Measurements from ENCODE around the gene ANKRD18B. TPM values are rescaled to one million over a fixed set of nuclear protein-coding genes. Genes with fewer than 3 reads are reported as not detected.

The ANKRD18B gene
- total and polyA plus RNA-seq, 9 of the 15 experiments (the other 6 are each of a cell fraction or from before 2014, with no cell fraction given): 0.43 to 12.6 (median 1.8) TPM

DNA sequence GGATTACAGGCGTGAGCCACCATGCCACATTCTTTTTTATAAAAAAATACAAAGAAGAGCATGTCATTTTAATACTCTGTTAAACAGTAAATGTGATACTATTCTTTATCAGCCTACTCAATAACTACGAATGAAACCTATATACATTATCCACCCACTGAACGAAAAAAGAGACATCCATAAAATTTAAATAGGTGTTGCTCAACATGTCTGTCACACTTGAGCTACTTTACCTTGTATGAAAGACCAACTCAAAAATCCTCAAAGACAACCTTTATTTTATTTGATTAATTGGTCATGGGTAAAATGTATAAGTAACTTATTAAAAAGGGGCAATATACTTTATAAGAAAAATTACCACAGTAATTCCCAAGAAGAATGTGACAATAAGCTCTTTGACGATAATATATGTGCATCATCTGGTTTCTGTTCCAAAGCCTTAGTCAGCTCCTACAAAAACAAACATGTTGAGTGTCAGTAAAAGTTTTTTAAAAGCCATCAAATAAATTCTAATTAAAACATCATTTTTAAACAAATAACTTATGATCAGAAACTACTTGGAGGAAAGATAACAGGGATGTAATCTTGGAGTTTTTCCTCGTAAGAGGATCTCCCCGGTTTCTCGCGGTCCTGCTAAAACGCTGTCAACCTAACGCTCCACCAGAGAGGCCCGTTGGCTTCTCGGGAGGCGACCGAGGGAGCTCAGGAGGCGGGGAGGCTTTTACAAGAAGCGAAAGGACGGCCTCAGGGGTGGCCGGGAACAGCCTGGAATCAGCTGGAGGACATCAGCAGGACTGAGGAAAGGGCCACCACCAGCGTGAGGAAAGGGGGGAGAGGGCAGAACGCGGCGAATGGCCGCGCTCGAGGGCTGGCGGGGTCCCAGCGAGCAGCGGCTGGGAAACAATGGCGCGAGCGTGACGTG, 13.5 kb upstream of the ANKRD18B start (continued):
- TF ChIP-seq TSHZ1 (CRISPR knock-in tag; IDR thresholded peaks at IDR 0.05): no peak
- peak; percentile 73; the same call in 1 of the 2 replicates for TF ChIP-seq TAF7 (tag; IDR thresholded peaks at IDR 0.05)
- TF ChIP-seq NFIC (IDR thresholded peaks at IDR 0.05): peak; percentile 68
- TF ChIP-seq ZNF407 (IDR thresholded peaks at IDR 0.05; ENCODE audit: low read depth): no peak
- TF ChIP-seq, protein P1, sequence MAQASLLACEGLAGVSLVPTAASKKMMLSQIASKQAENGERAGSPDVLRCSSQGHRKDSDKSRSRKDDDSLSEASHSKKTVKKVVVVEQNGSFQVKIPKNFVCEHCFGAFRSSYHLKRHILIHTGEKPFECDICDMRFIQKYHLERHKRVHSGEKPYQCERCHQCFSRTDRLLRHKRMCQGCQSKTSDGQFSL (CRISPR knock-in tag; IDR thresholded peaks at IDR 0.05): no peak
- TF ChIP-seq, protein P1 (tag; IDR thresholded peaks at IDR 0.05): no peak
- TF ChIP-seq SIN3B (IDR thresholded peaks at IDR 0.05; ENCODE audit: low read depth): no peak
- TF ChIP-seq MXI1 (IDR thresholded peaks at IDR 0.05; ENCODE audit: low read depth, low read length): no peak
- no peak for TF ChIP-seq RFX7 (CRISPR knock-in tag; IDR thresholded peaks at IDR 0.05)
- TF ChIP-seq NEUROD1 (IDR thresholded peaks at IDR 0.05; ENCODE audit: borderline replicate concordance, low read depth, low read length, partially characterized antibody): no peak
- TF ChIP-seq ZNF175 (CRISPR knock-in tag; IDR thresholded peaks at IDR 0.05; ENCODE audit: low read depth): no peak
- no peak for TF ChIP-seq CHCHD3 (CRISPR knock-in tag; IDR thresholded peaks at IDR 0.05)
- no peak for TF ChIP-seq ZNF561 (CRISPR knock-in tag; conservative IDR thresholded peaks at IDR 0.05)
- TF ChIP-seq ZBTB7A (IDR thresholded peaks at IDR 0.05; ENCODE audit: borderline replicate concordance, control insufficient read depth, low read depth, low read length): peak; percentile 80; the same call in 1 of the 2 replicates
